ENCODE measurements around the gene SCO2. TPM values are rescaled to one million over a fixed set of nuclear protein-coding genes. Genes with fewer than 3 reads are reported as not detected.

SCO2 gene
- total and polyA plus RNA-seq, 2 of the 13 experiments (the other 11 are each of a cell fraction or from before 2014, with no cell fraction given) = 0.32 to 3.7 TPM

DNA sequence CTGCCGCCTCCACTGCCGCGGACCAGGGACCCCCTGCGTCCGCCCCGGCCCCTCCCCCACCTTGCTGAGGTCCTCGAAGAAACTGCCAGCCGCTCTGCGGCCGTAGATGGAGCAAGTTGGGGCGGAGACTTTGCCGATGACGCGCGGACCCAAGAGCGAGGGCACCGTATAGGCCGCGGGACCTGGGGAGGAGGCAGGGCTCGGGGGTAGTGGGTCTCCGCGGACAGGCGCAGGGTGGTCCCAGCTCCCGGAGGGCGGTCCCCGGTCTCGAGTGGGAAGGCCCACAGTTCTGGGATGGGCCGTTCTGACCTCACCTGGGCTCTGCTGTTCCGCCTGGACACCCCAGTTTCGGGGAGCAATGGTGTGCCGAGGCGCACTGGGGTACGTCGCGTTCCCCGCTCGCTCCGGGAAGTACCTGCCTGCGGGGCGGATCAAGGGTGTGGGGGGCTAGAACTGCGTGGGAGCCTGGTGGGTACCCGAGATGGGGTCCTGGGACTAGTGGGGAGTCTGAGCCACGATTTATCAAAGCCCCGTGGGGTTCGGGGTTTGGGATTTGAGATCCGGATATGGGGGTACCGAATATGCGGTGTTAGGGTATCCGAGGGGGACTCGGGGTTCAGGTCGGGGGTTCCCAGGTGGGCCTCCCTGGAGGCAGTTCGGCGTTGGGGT, 5.6 kb upstream of the SCO2 start (continued):
- TF ChIP-seq, protein P1, sequence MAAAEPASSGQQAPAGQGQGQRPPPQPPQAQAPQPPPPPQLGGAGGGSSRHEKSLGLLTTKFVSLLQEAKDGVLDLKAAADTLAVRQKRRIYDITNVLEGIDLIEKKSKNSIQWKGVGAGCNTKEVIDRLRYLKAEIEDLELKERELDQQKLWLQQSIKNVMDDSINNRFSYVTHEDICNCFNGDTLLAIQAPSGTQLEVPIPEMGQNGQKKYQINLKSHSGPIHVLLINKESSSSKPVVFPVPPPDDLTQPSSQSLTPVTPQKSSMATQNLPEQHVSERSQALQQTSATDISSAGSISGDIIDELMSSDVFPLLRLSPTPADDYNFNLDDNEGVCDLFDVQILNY (CRISPR knock-in tag; conservative IDR thresholded peaks at IDR 0.05) = no peak
- TF ChIP-seq RBAK (CRISPR knock-in tag; IDR thresholded peaks at IDR 0.05) = no peak
- no peak for TF ChIP-seq ASH2L (IDR thresholded peaks at IDR 0.05; ENCODE audit: insufficient read length, low read depth, low read length)
- no peak for TF ChIP-seq MYC (CRISPR knock-in tag; IDR thresholded peaks at IDR 0.05; ENCODE audit: borderline replicate concordance)
- TF ChIP-seq ZNF781 (CRISPR knock-in tag; IDR thresholded peaks at IDR 0.05; ENCODE audit: borderline replicate concordance, not compliant biosample characterization) = no peak
- no peak for TF ChIP-seq ZNF878 (CRISPR knock-in tag; IDR thresholded peaks at IDR 0.05)
- TF ChIP-seq, protein P2, sequence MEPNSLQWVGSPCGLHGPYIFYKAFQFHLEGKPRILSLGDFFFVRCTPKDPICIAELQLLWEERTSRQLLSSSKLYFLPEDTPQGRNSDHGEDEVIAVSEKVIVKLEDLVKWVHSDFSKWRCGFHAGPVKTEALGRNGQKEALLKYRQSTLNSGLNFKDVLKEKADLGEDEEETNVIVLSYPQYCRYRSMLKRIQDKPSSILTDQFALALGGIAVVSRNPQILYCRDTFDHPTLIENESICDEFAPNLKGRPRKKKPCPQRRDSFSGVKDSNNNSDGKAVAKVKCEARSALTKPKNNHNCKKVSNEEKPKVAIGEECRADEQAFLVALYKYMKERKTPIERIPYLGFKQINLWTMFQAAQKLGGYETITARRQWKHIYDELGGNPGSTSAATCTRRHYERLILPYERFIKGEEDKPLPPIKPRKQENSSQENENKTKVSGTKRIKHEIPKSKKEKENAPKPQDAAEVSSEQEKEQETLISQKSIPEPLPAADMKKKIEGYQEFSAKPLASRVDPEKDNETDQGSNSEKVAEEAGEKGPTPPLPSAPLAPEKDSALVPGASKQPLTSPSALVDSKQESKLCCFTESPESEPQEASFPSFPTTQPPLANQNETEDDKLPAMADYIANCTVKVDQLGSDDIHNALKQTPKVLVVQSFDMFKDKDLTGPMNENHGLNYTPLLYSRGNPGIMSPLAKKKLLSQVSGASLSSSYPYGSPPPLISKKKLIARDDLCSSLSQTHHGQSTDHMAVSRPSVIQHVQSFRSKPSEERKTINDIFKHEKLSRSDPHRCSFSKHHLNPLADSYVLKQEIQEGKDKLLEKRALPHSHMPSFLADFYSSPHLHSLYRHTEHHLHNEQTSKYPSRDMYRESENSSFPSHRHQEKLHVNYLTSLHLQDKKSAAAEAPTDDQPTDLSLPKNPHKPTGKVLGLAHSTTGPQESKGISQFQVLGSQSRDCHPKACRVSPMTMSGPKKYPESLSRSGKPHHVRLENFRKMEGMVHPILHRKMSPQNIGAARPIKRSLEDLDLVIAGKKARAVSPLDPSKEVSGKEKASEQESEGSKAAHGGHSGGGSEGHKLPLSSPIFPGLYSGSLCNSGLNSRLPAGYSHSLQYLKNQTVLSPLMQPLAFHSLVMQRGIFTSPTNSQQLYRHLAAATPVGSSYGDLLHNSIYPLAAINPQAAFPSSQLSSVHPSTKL (CRISPR knock-in tag; IDR thresholded peaks at IDR 0.05) = no peak
- TF ChIP-seq, protein P3, sequence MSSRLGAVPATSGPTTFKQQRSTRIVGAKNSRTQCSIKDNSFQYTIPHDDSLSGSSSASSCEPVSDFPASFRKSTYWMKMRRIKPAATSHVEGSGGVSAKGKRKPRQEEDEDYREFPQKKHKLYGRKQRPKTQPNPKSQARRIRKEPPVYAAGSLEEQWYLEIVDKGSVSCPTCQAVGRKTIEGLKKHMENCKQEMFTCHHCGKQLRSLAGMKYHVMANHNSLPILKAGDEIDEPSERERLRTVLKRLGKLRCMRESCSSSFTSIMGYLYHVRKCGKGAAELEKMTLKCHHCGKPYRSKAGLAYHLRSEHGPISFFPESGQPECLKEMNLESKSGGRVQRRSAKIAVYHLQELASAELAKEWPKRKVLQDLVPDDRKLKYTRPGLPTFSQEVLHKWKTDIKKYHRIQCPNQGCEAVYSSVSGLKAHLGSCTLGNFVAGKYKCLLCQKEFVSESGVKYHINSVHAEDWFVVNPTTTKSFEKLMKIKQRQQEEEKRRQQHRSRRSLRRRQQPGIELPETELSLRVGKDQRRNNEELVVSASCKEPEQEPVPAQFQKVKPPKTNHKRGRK (CRISPR knock-in tag; IDR thresholded peaks at IDR 0.05) = no peak
- TF ChIP-seq MATR3 (CRISPR knock-in tag; IDR thresholded peaks at IDR 0.05) = no peak
- TF ChIP-seq ZNF263 (CRISPR knock-in tag; IDR thresholded peaks at IDR 0.05) = no peak
- TF ChIP-seq, protein P4, sequence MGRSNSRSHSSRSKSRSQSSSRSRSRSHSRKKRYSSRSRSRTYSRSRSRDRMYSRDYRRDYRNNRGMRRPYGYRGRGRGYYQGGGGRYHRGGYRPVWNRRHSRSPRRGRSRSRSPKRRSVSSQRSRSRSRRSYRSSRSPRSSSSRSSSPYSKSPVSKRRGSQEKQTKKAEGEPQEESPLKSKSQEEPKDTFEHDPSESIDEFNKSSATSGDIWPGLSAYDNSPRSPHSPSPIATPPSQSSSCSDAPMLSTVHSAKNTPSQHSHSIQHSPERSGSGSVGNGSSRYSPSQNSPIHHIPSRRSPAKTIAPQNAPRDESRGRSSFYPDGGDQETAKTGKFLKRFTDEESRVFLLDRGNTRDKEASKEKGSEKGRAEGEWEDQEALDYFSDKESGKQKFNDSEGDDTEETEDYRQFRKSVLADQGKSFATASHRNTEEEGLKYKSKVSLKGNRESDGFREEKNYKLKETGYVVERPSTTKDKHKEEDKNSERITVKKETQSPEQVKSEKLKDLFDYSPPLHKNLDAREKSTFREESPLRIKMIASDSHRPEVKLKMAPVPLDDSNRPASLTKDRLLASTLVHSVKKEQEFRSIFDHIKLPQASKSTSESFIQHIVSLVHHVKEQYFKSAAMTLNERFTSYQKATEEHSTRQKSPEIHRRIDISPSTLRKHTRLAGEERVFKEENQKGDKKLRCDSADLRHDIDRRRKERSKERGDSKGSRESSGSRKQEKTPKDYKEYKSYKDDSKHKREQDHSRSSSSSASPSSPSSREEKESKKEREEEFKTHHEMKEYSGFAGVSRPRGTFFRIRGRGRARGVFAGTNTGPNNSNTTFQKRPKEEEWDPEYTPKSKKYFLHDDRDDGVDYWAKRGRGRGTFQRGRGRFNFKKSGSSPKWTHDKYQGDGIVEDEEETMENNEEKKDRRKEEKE (IDR thresholded peaks at IDR 0.05) = no peak
- TF ChIP-seq ZNF12 (CRISPR knock-in tag; IDR thresholded peaks at IDR 0.05) = no peak
- TF ChIP-seq ZNF709 (CRISPR knock-in tag; IDR thresholded peaks at IDR 0.05) = no peak; the same call in 1 of the 2 replicates
- no peak for TF ChIP-seq SNRNP70 (IDR thresholded peaks at IDR 0.05; ENCODE audit: low read depth, low read length)
- TF ChIP-seq, protein P5, sequence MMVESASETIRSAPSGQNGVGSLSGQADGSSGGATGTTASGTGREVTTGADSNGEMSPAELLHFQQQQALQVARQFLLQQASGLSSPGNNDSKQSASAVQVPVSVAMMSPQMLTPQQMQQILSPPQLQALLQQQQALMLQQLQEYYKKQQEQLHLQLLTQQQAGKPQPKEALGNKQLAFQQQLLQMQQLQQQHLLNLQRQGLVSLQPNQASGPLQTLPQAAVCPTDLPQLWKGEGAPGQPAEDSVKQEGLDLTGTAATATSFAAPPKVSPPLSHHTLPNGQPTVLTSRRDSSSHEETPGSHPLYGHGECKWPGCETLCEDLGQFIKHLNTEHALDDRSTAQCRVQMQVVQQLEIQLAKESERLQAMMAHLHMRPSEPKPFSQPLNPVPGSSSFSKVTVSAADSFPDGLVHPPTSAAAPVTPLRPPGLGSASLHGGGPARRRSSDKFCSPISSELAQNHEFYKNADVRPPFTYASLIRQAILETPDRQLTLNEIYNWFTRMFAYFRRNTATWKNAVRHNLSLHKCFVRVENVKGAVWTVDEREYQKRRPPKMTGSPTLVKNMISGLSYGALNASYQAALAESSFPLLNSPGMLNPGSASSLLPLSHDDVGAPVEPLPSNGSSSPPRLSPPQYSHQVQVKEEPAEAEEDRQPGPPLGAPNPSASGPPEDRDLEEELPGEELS (CRISPR knock-in tag; IDR thresholded peaks at IDR 0.05) = no peak

Data from HepG2 (cell line).